IMR-90 (cell line): Measurements from ENCODE around the gene CD2. TPM values are rescaled to one million over a fixed set of nuclear protein-coding genes. Genes with fewer than 3 reads are reported as not detected.

Source experiments
- ATAC-seq: fragments of 200-7000 bp; cut with Tn5 transposase; 2 replicates; pipeline ENCODE4 v1.9.1; 2020; ENCODE audit warnings: low read depth, mild to moderate bottlenecking, moderate library complexity
- BruUV-seq: library from RNA; stranded (reverse); fragments of 400-500 nt; replicated peaks from 2 replicates; lab custom pipeline; 2021; lab: Mats Ljungman, UMichigan
- CTCF ChIA-PET: fragments of 300-600 bp; formaldehyde crosslinking; extraction: SDS; loops from one replicate; lab custom pipeline; 2021; ENCODE audit warnings: antibody characterized with exemption; lab: Yijun Ruan, JAX
- POLR2A ChIA-PET: fragments of 300-600 bp; sonication (Branson Sonifier 250); formaldehyde crosslinking; loops from one replicate; lab custom pipeline; 2022; ENCODE audit warnings: antibody characterized with exemption; ENCODE audit not compliant: unreplicated experiment; lab: Charles Lee
- DNase-seq: peaks from one replicate; pipeline ENCODE4 v3.0.0; 2013
- H2AFZ ChIP-seq: replicated peaks from 2 replicates; pipeline ENCODE3; 2013; ENCODE audit warnings: low read length, mild to moderate bottlenecking; ENCODE audit not compliant: poor library complexity
- H2AK5ac ChIP-seq: 2 replicates; pipeline ENCODE4 v1.6.1; 2013; ENCODE audit warnings: low read depth, low read length, inconsistent platforms
- H2AK9ac ChIP-seq: replicated peaks from 2 replicates; pipeline ENCODE3; 2013; ENCODE audit warnings: mild to moderate bottlenecking, low read depth, low read length, moderate library complexity; ENCODE audit not compliant: poor library complexity
- H2BK120ac ChIP-seq: 2 replicates; pipeline ENCODE4 v1.6.1; 2013; ENCODE audit warnings: low read depth, low read length, inconsistent platforms
- H2BK15ac ChIP-seq: 3 replicates; pipeline ENCODE4 v1.6.1; 2013; ENCODE audit warnings: low read depth, low read length, inconsistent platforms
- H2BK20ac ChIP-seq: 2 replicates; pipeline ENCODE4 v1.6.1; 2013; ENCODE audit warnings: low read depth, mild to moderate bottlenecking, inconsistent platforms, low read length, moderate library complexity
- H2BK5ac ChIP-seq: 2 replicates; pipeline ENCODE4 v1.6.1; 2013; ENCODE audit warnings: mild to moderate bottlenecking, low read depth, low read length, inconsistent platforms; ENCODE audit not compliant: poor library complexity, severe bottlenecking
- H3K14ac ChIP-seq: replicated peaks from 2 replicates; pipeline ENCODE4 v1.6.1; 2013; ENCODE audit warnings: low read depth, low read length, inconsistent platforms
- H3K18ac ChIP-seq: 2 replicates; pipeline ENCODE4 v1.6.1; 2013; ENCODE audit warnings: low read depth, low read length, control low read depth
- H3K23ac ChIP-seq: 2 replicates; pipeline ENCODE4 v1.6.1; 2013; ENCODE audit warnings: low read depth, low read length, inconsistent platforms
- H3K27ac ChIP-seq: 2 replicates; pipeline ENCODE4 v1.5.1; 2013; ENCODE audit warnings: mild to moderate bottlenecking, control low read depth, low read length; ENCODE audit not compliant: insufficient read depth
- H3K27me3 ChIP-seq: 2 replicates; pipeline ENCODE4 v1.6.1; 2013; ENCODE audit warnings: low read length; ENCODE audit not compliant: control insufficient read depth, insufficient read depth
- H3K36me3 ChIP-seq: 2 replicates; pipeline ENCODE4 v1.6.1; 2013; ENCODE audit warnings: low read length, mixed read lengths; ENCODE audit not compliant: control insufficient read depth, insufficient read depth
- H3K4ac ChIP-seq: 2 replicates; pipeline ENCODE4 v1.6.1; 2013; ENCODE audit warnings: low read depth, low read length, inconsistent platforms
- H3K4me1 ChIP-seq: 2 replicates; pipeline ENCODE4 v1.6.1; 2013; ENCODE audit warnings: low read length, mixed read lengths; ENCODE audit not compliant: control insufficient read depth, insufficient read depth
- H3K4me2 ChIP-seq: 2 replicates; pipeline ENCODE4 v1.6.1; 2013; ENCODE audit warnings: low read depth, mild to moderate bottlenecking, control low read depth, low read length, moderate library complexity
- H3K4me3 ChIP-seq: 2 replicates; pipeline ENCODE4 v1.5.1; 2013; ENCODE audit warnings: low read depth, mild to moderate bottlenecking, control low read depth, low read length, moderate library complexity; ENCODE audit not compliant: insufficient read depth
- H3K56ac ChIP-seq: 2 replicates; pipeline ENCODE4 v1.6.1; 2013; ENCODE audit warnings: low read length, inconsistent platforms; ENCODE audit not compliant: insufficient read depth; ENCODE audit errors: extremely low read depth
- H3K79me1 ChIP-seq, 2 experiments: 2 replicates each; pipeline ENCODE4 v1.6.1; 2013; ENCODE audit warnings: low read length in 2 of 2, inconsistent platforms in 1 of 2, low read depth in 1 of 2
- H3K9ac ChIP-seq: 2 replicates; pipeline ENCODE4 v1.6.1; 2013; ENCODE audit warnings: low read depth, low read length, control low read depth
- H3K9me1 ChIP-seq: 2 replicates; pipeline ENCODE4 v1.6.1; 2013; ENCODE audit warnings: low read length, inconsistent platforms; ENCODE audit not compliant: insufficient read depth
- H3K9me3 ChIP-seq: 2 replicates; pipeline ENCODE4 v1.6.1; 2013; ENCODE audit warnings: low read length; ENCODE audit not compliant: control insufficient read depth, insufficient read depth
- H4K20me1 ChIP-seq: 2 replicates; pipeline ENCODE4 v1.6.1; 2013; ENCODE audit warnings: low read length, inconsistent platforms; ENCODE audit not compliant: insufficient read depth
- H4K5ac ChIP-seq: 2 replicates; pipeline ENCODE4 v1.6.1; 2013; ENCODE audit warnings: mild to moderate bottlenecking, low read depth, low read length, control low read depth
- H4K8ac ChIP-seq, 2 experiments: 2 replicates each; pipeline ENCODE4 v1.6.1; 2013; ENCODE audit warnings: low read depth in 2 of 2, low read length in 2 of 2, control low read depth in 1 of 2, inconsistent platforms in 1 of 2
- H4K91ac ChIP-seq: 2 replicates; pipeline ENCODE4 v1.6.1; 2013; ENCODE audit warnings: low read depth, low read length, inconsistent platforms; ENCODE audit not compliant: insufficient read depth
- BHLHE40 ChIP-seq: fragments of 150-350 bp; IDR thresholded peaks from 2 replicates; pipeline ENCODE4 v1.6.1; 2016; ENCODE audit warnings: mild to moderate bottlenecking, low read depth, low read length
- CEBPB ChIP-seq: IDR thresholded peaks from 2 replicates; pipeline ENCODE4 v1.6.1; 2012; ENCODE audit warnings: low read depth, low read length, improper control_type of control experiment
- CHD1 ChIP-seq: IDR thresholded peaks from 2 replicates; pipeline ENCODE4 v1.6.1; 2012; ENCODE audit warnings: low read depth, low read length, improper control_type of control experiment
- FOS ChIP-seq: fragments of 150-350 bp; IDR thresholded peaks from 2 replicates; pipeline ENCODE4 v1.6.1; 2016; ENCODE audit warnings: low read depth, low read length
- MAFK ChIP-seq: IDR thresholded peaks from 2 replicates; pipeline ENCODE4 v1.6.1; 2012; ENCODE audit warnings: low read depth, low read length, improper control_type of control experiment
- MAZ ChIP-seq: IDR thresholded peaks from 2 replicates; pipeline ENCODE4 v1.6.1; 2012; ENCODE audit warnings: low read depth, mild to moderate bottlenecking, low read length, improper control_type of control experiment, moderate library complexity, borderline replicate concordance
- MXI1 ChIP-seq: IDR thresholded peaks from 2 replicates; pipeline ENCODE4 v1.6.1; 2012; ENCODE audit warnings: low read depth, mild to moderate bottlenecking, low read length, moderate library complexity, borderline replicate concordance
- NFE2L2 ChIP-seq: fragments of 150-350 bp; IDR thresholded peaks from 2 replicates; pipeline ENCODE4 v1.6.1; 2016; ENCODE audit warnings: low read depth, mild to moderate bottlenecking, low read length
- POLR2A ChIP-seq: IDR thresholded peaks from 2 replicates; pipeline ENCODE4 v1.6.1; 2012; ENCODE audit warnings: mild to moderate bottlenecking, low read depth, low read length
- RAD21 ChIP-seq: IDR thresholded peaks from 2 replicates; pipeline ENCODE4 v1.6.1; 2012; ENCODE audit warnings: low read length, improper control_type of control experiment
- RCOR1 ChIP-seq: IDR thresholded peaks from 2 replicates; pipeline ENCODE4 v1.6.1; 2012; ENCODE audit warnings: mild to moderate bottlenecking, low read length, improper control_type of control experiment; ENCODE audit not compliant: insufficient replicate concordance
- RFX5 ChIP-seq: IDR thresholded peaks from 2 replicates; pipeline ENCODE4 v1.8.0; 2012; ENCODE audit warnings: low read depth, mild to moderate bottlenecking, low read length, moderate library complexity
- SMC3 ChIP-seq: fragments of 150-350 bp; IDR thresholded peaks from 2 replicates; pipeline ENCODE4 v1.6.1; 2016; ENCODE audit warnings: low read depth, mild to moderate bottlenecking, antibody characterized with exemption, low read length, moderate library complexity
- WGBS, 2 experiments: methylation state at CpG; one replicate each; pipeline versions ENCODE4 v1.1.5 to v1.1.7; 2013; ENCODE audit warnings: missing lambda C conversion rate in 2 of 2; ENCODE audit not compliant: insufficient read length in 1 of 2; ENCODE audit errors: extremely low coverage in 2 of 2; 5-methylcytosine and 5-hydroxymethylcytosine counted together
- dilution Hi-C: fragments of 300-500 bp; cut with HindIII; formaldehyde crosslinking; loops from one replicate; pipeline ENCODE4 v1.14.3; 2018; ENCODE audit warnings: low sequenced_read_pairs; ENCODE audit not compliant: unreplicated experiment
- in situ Hi-C: fragments of 300-500 bp; cut with MboI; formaldehyde crosslinking; loops from 3 replicates; pipeline ENCODE4 v1.14.3; 2019; ENCODE audit warnings: low sequenced_read_pairs, inconsistent platforms, mixed read lengths
- intact Hi-C: fragments of 100-400 bp; cut with micrococcal nuclease; formaldehyde crosslinking; loops from 2 replicates; pipeline ENCODE4 v1.10.0; 2022
- polyA plus RNA-seq, 3 experiments: library from polyadenylated mRNA; depleted of rRNA; stranded (reverse); fragments of >200 nt; gene quantifications; 2 replicates each; pipeline ENCODE4 v1.2.3, GENCODE V29; 2012; ENCODE audit warnings: low replicate concordance in 1 of 3
- total RNA-seq: library from RNA; depleted of rRNA; stranded (reverse); fragments of >200 nt; gene quantifications from 2 replicates; pipeline ENCODE4 v1.2.3, GENCODE V29; 2012
- TF ChIP-seq, protein P1 (sequence below): fragments of 150-350 bp; IDR thresholded peaks from 2 replicates; pipeline ENCODE4 v1.6.1; 2016; ENCODE audit warnings: low read depth, mild to moderate bottlenecking, low read length, moderate library complexity, borderline replicate concordance
- TF ChIP-seq, protein P2 (sequence below): conservative IDR thresholded peaks from 2 replicates; pipeline ENCODE4 v1.5.1; 2012; ENCODE audit warnings: mild to moderate bottlenecking, low read depth, low read length, improper control_type of control experiment
- TF ChIP-seq, protein P3 (sequence below): fragments of 150-350 bp; IDR thresholded peaks from 2 replicates; pipeline ENCODE4 v1.6.1; 2017; ENCODE audit warnings: mild to moderate bottlenecking, antibody characterized with exemption, low read length, low read depth

The CD2 gene
- total and polyA plus RNA-seq, 2 of the 4 experiments (the other 2 are of a cell fraction): not detected

DNA sequence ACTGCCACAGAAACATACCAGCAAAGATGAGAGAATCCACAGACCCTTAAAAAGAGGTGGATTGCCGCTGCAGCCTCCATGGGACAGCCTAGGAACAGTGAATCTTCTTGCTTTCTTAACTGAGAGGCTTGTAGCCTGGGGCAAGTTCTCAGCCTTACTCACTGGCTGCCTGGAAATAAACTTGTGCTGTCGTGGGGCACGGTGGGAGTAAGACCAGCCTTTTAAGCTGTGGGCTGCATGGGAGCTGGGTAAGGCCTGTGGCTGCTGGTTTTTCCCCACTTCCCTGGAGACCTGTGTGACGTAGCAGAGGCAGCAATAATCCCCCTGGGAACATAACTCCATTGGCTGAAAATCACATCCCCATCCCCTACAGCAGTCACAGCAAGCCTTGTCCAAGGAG is 30.8 kb downstream of the CD2 start:
- no peaks in the 10 kb centered on the region for H3K4me1 ChIP-seq
- no peaks in the 10 kb centered on the region for H3K36me3 ChIP-seq
- H3K9ac ChIP-seq: no peak overlapping the region
- POLR2A ChIA-PET: no interaction called here
- no peak overlapping the region for H4K8ac ChIP-seq
- H2BK5ac ChIP-seq: no peak overlapping the region
- H2BK120ac ChIP-seq: no peak overlapping the region
- DNase-seq (no peak), ATAC-seq (no peak)
- no peak overlapping the region for H3K4me3 ChIP-seq
- H3K23ac ChIP-seq: no peak overlapping the region
- H3K79me1 ChIP-seq: no peaks in the 10 kb centered on the region
- dilution Hi-C loops (no loop called here), in situ Hi-C loops (no loop called here), intact Hi-C loops (no loop called here)
- no peaks in the 10 kb centered on the region for H4K20me1 ChIP-seq
- no peak overlapping the region for H2BK20ac ChIP-seq
- no peak overlapping the region for H3K56ac ChIP-seq
- CTCF ChIA-PET: no interaction called here
- H3K18ac ChIP-seq: no peak overlapping the region
- no peak overlapping the region for H4K5ac ChIP-seq
- H2BK15ac ChIP-seq: no peak overlapping the region
- no peak overlapping the region for H3K14ac ChIP-seq
- no TSS peak for BruUV-seq
- no peaks in the 10 kb centered on the region for H3K9me3 ChIP-seq
- H2AK9ac ChIP-seq: no peak overlapping the region
- no peak overlapping the region for H3K27ac ChIP-seq
- H2AK5ac ChIP-seq: no peak overlapping the region
- no peak overlapping the region for H2AFZ ChIP-seq
- no peak overlapping the region for H3K4ac ChIP-seq
- H3K9me1 ChIP-seq: no peaks in the 10 kb centered on the region
- H3K27me3 ChIP-seq: no peaks in the 10 kb centered on the region
- 20% methylated on average over 1 of the region's 4 CpGs; no CpG with 5 or more reads in 1 of the 2 experiments for WGBS, 2 experiments
- TF ChIP-seq MAFK (no peak), MXI1 (no peak), BHLHE40 (no peak), RCOR1 (no peak), CEBPB (no peak), RFX5 (no peak), FOS (no peak), RAD21 (no peak), NFE2L2 (no peak), SMC3 (no peak), MAZ (no peak), CHD1 (no peak), POLR2A (no peak)
- TF ChIP-seq, protein P1, sequence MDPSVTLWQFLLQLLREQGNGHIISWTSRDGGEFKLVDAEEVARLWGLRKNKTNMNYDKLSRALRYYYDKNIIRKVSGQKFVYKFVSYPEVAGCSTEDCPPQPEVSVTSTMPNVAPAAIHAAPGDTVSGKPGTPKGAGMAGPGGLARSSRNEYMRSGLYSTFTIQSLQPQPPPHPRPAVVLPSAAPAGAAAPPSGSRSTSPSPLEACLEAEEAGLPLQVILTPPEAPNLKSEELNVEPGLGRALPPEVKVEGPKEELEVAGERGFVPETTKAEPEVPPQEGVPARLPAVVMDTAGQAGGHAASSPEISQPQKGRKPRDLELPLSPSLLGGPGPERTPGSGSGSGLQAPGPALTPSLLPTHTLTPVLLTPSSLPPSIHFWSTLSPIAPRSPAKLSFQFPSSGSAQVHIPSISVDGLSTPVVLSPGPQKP: no peak
- TF ChIP-seq, protein P2, sequence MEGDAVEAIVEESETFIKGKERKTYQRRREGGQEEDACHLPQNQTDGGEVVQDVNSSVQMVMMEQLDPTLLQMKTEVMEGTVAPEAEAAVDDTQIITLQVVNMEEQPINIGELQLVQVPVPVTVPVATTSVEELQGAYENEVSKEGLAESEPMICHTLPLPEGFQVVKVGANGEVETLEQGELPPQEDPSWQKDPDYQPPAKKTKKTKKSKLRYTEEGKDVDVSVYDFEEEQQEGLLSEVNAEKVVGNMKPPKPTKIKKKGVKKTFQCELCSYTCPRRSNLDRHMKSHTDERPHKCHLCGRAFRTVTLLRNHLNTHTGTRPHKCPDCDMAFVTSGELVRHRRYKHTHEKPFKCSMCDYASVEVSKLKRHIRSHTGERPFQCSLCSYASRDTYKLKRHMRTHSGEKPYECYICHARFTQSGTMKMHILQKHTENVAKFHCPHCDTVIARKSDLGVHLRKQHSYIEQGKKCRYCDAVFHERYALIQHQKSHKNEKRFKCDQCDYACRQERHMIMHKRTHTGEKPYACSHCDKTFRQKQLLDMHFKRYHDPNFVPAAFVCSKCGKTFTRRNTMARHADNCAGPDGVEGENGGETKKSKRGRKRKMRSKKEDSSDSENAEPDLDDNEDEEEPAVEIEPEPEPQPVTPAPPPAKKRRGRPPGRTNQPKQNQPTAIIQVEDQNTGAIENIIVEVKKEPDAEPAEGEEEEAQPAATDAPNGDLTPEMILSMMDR: no peak
- TF ChIP-seq, protein P3, sequence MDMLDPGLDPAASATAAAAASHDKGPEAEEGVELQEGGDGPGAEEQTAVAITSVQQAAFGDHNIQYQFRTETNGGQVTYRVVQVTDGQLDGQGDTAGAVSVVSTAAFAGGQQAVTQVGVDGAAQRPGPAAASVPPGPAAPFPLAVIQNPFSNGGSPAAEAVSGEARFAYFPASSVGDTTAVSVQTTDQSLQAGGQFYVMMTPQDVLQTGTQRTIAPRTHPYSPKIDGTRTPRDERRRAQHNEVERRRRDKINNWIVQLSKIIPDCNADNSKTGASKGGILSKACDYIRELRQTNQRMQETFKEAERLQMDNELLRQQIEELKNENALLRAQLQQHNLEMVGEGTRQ: no peak
- no peak overlapping the region for H3K4me2 ChIP-seq
- no peak overlapping the region for H4K91ac ChIP-seq
